Stimulated activated CD4-positive, alpha-beta T cell treated with anti-CD3 and anti-CD28 coated beads, Interleukin-4, amount 100 ng/mL, for 1 hour (primary cell): ENCODE results near the gene N4BP3.

Source experiments
- DNase-seq: peaks from one replicate; pipeline ENCODE4 v3.0.0-alpha.2; 2020

N4BP3 gene

GRCh38 chr5:178150977-178151734, 37.8 kb downstream of the N4BP3 start:
- no peak for DNase-seq

- no peak for DNase-seq
Observed at GRCh38 chr5:178152491-178153444, 39.4 kb downstream of the N4BP3 start.

GRCh38 chr5:178153530-178154340, 40.4 kb downstream of the N4BP3 start, which contains the start of gene NHP2:
Gene NHP2, minus strand, starts transcription at chr5:178153885. Its CDS starts 68 bp downstream, at chr5:178153817.
- DNase-seq = peak; percentile 98

- DNase-seq = no peak
Observed at GRCh38 chr5:178155065-178155464, 41.7 kb downstream of the N4BP3 start.

- DNase-seq = no peak
Observed at GRCh38 chr5:178160176-178160575, 46.8 kb downstream of the N4BP3 start.

- no peak for DNase-seq
Observed at GRCh38 chr5:178162481-178162880, 49.1 kb downstream of the N4BP3 start.

- DNase-seq = peak; percentile 94
Observed at GRCh38 chr5:178163772-178164735, 50.7 kb downstream of the N4BP3 start.

GRCh38 chr5:178165581-178165980, 52.2 kb downstream of the N4BP3 start:
- no peak for DNase-seq

GRCh38 chr5:178170455-178170854, 57.1 kb downstream of the N4BP3 start:
- no peak for DNase-seq

GRCh38 chr5:178174456-178174855, 61.1 kb downstream of the N4BP3 start:
- DNase-seq = no peak
